ENCODE data around the gene DNAJB12.

DNA sequence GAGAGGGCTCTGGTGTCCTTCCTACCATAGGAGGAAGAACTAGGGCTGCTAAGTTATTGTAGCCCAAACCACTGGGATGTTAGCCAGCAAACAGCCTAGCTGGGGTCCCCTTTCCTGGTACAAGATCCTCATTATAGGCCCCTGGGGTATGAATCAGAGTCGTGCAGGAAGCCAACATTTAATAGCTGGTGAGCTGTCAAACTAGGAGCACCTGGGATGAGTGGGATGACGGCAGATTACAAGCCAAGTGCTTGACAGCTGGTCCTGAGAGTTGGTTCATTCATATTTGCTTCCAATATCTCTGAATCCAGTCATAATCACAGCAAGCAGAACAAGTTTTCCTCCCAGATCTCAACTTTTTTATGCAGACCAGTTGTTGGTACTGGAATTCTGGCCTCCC lies 25.1 kb upstream of the DNAJB12 start:
- TF ChIP-seq, protein P1, sequence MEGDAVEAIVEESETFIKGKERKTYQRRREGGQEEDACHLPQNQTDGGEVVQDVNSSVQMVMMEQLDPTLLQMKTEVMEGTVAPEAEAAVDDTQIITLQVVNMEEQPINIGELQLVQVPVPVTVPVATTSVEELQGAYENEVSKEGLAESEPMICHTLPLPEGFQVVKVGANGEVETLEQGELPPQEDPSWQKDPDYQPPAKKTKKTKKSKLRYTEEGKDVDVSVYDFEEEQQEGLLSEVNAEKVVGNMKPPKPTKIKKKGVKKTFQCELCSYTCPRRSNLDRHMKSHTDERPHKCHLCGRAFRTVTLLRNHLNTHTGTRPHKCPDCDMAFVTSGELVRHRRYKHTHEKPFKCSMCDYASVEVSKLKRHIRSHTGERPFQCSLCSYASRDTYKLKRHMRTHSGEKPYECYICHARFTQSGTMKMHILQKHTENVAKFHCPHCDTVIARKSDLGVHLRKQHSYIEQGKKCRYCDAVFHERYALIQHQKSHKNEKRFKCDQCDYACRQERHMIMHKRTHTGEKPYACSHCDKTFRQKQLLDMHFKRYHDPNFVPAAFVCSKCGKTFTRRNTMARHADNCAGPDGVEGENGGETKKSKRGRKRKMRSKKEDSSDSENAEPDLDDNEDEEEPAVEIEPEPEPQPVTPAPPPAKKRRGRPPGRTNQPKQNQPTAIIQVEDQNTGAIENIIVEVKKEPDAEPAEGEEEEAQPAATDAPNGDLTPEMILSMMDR (IDR thresholded peaks at IDR 0.05) = no peak
- no peak for TF ChIP-seq POLR2A (IDR thresholded peaks at IDR 0.05)

Measured in testis (tissue), 2 donors.